GM23338 (cell line): Measurements from ENCODE around the gene ZYX.

Experiments
- CREB1 ChIP-seq: fragments of 250-450 bp; sonication (Bioruptor Pico); IDR thresholded peaks from 2 replicates; pipeline ENCODE4 v1.5.0; 2020; ENCODE audit warnings: low read depth, mild to moderate bottlenecking, moderate library complexity
- EZH2 ChIP-seq: fragments of 200-600 bp; sonication (generic); IDR thresholded peaks from one replicate; pipeline ENCODE4 v1.8.0; 2017; ENCODE audit warnings: antibody characterized with exemption, mild to moderate bottlenecking, low read depth; ENCODE audit not compliant: unreplicated experiment
- EZH2phosphoT487 ChIP-seq: fragments of 200-600 bp; sonication (generic); IDR thresholded peaks from one replicate; pipeline ENCODE4 v1.8.1; 2018; ENCODE audit warnings: antibody characterized with exemption; ENCODE audit not compliant: unreplicated experiment
- NANOG ChIP-seq: IDR thresholded peaks from 2 replicates; pipeline ENCODE4 v1.6.1; 2016; ENCODE audit warnings: antibody characterized with exemption, borderline replicate concordance
- POLR2AphosphoS5 ChIP-seq: IDR thresholded peaks from 2 replicates; pipeline ENCODE4 v1.6.1; 2016; ENCODE audit warnings: antibody characterized with exemption, low read depth
- TF ChIP-seq, protein P1 (sequence below), 2 experiments: fragments of 200-600 bp in 1 of 2; sonication (generic) in 1 of 2; conservative IDR thresholded peaks; 2 replicates each; pipeline versions ENCODE4 v1.5.1 to v1.6.1; 2016 to 2017; ENCODE audit warnings: antibody characterized with exemption in 2 of 2, low read depth in 2 of 2, mild to moderate bottlenecking in 2 of 2, moderate library complexity in 1 of 2
- TF ChIP-seq, protein P2 (sequence below): IDR thresholded peaks from one replicate; pipeline ENCODE4 v1.6.1; 2018; ENCODE audit warnings: antibody characterized with exemption; ENCODE audit not compliant: unreplicated experiment

DNA sequence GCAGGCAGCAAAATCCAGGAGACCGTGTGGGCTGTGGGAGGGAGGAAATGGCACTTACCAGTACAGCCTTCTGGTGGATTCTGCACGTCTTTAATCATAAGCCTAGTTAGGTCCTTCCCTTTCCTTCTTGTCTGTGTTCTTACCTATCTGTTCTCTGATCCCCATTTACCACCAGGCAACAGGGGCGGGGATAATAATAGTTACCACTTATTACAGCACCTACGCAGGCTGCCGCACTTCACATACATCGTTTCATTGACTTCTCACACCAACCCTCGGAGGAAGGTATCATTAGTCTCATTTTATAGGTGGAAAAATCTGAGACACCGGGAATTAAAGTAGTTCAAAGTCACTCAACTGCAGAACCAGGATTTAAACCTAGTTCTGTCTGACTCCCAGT lies 32.0 kb downstream of the ZYX start:
- TF ChIP-seq, protein P1, sequence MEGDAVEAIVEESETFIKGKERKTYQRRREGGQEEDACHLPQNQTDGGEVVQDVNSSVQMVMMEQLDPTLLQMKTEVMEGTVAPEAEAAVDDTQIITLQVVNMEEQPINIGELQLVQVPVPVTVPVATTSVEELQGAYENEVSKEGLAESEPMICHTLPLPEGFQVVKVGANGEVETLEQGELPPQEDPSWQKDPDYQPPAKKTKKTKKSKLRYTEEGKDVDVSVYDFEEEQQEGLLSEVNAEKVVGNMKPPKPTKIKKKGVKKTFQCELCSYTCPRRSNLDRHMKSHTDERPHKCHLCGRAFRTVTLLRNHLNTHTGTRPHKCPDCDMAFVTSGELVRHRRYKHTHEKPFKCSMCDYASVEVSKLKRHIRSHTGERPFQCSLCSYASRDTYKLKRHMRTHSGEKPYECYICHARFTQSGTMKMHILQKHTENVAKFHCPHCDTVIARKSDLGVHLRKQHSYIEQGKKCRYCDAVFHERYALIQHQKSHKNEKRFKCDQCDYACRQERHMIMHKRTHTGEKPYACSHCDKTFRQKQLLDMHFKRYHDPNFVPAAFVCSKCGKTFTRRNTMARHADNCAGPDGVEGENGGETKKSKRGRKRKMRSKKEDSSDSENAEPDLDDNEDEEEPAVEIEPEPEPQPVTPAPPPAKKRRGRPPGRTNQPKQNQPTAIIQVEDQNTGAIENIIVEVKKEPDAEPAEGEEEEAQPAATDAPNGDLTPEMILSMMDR (conservative IDR thresholded peaks at IDR 0.05; ENCODE audit: low read depth in 2 of 2): no peak
- TF ChIP-seq CREB1 (CRISPR knock-in tag) (no peak), EZH2 (no peak), NANOG (no peak), POLR2AphosphoS5 (no peak), EZH2phosphoT487 (no peak)
- TF ChIP-seq, protein P2, sequence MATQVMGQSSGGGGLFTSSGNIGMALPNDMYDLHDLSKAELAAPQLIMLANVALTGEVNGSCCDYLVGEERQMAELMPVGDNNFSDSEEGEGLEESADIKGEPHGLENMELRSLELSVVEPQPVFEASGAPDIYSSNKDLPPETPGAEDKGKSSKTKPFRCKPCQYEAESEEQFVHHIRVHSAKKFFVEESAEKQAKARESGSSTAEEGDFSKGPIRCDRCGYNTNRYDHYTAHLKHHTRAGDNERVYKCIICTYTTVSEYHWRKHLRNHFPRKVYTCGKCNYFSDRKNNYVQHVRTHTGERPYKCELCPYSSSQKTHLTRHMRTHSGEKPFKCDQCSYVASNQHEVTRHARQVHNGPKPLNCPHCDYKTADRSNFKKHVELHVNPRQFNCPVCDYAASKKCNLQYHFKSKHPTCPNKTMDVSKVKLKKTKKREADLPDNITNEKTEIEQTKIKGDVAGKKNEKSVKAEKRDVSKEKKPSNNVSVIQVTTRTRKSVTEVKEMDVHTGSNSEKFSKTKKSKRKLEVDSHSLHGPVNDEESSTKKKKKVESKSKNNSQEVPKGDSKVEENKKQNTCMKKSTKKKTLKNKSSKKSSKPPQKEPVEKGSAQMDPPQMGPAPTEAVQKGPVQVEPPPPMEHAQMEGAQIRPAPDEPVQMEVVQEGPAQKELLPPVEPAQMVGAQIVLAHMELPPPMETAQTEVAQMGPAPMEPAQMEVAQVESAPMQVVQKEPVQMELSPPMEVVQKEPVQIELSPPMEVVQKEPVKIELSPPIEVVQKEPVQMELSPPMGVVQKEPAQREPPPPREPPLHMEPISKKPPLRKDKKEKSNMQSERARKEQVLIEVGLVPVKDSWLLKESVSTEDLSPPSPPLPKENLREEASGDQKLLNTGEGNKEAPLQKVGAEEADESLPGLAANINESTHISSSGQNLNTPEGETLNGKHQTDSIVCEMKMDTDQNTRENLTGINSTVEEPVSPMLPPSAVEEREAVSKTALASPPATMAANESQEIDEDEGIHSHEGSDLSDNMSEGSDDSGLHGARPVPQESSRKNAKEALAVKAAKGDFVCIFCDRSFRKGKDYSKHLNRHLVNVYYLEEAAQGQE: no peak
